GM10266 (cell line): ENCODE results near the gene EDN3.

Experiments
- DNase-seq: peaks from one replicate; pipeline ENCODE4 v3.0.0; 2012; ENCODE audit errors: extremely low spot score
- CTCF ChIP-seq: IDR thresholded peaks from 2 replicates; pipeline ENCODE4 v1.5.1; 2012; ENCODE audit warnings: mild to moderate bottlenecking, low read depth; ENCODE audit not compliant: control insufficient read depth, insufficient read depth; ENCODE audit errors: missing control alignments

EDN3 gene

GRCh38 chr20:59291740-59292383 is 8.5 kb upstream of the EDN3 start:
- no peak for TF ChIP-seq CTCF
- DNase-seq, result no peak

DNA sequence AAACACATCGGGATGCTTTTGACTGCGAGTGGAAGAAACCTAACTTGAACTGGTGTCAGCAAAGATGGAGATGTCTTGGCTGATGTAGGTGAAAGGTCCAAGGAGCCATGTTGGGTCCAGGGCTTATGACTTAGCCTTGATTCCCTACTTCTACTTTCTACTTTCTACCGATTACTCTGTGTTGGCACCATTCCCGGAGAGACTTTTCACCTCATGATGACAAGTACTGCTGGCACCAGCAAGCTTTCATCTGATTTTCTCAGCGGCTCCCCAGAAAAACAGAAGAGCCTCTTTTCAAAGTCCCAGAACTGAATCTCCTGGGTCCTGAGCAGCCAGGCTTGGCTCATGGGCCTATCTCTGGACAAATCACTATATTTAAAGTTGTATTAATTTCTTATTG is 4.9 kb upstream of the EDN3 start:
- DNase-seq, result no peak
- no peak for TF ChIP-seq CTCF

GRCh38 chr20:59297686-59298085 is 2.7 kb upstream of the EDN3 start:
- no peak for DNase-seq
- no peak for TF ChIP-seq CTCF

DNA sequence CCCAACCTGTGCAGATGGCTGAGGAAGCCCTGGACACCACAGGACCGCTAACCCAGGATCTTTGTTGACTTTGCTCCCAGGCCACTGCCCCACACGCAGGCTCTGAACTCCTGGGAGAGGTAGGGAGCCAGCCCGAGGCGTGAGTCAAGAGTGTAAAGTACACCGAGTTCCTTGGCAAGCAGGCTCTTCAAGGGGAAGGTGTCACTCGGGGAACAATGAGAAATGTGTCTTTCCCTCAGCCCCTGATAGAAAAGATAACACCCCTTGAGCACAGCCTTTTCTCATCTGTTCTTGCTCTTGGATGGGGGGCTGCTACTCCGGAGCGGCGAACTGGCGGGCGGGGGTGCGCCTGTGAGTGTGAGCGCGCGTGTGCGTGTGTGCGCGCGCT is 472 bp upstream of the EDN3 start:
- TF ChIP-seq CTCF, result no peak
- no peak for DNase-seq

GRCh38 chr20:59301343-59302007 is 1.1 kb downstream of the EDN3 start:
- DNase-seq, result no peak
- TF ChIP-seq CTCF, result no peak

DNA sequence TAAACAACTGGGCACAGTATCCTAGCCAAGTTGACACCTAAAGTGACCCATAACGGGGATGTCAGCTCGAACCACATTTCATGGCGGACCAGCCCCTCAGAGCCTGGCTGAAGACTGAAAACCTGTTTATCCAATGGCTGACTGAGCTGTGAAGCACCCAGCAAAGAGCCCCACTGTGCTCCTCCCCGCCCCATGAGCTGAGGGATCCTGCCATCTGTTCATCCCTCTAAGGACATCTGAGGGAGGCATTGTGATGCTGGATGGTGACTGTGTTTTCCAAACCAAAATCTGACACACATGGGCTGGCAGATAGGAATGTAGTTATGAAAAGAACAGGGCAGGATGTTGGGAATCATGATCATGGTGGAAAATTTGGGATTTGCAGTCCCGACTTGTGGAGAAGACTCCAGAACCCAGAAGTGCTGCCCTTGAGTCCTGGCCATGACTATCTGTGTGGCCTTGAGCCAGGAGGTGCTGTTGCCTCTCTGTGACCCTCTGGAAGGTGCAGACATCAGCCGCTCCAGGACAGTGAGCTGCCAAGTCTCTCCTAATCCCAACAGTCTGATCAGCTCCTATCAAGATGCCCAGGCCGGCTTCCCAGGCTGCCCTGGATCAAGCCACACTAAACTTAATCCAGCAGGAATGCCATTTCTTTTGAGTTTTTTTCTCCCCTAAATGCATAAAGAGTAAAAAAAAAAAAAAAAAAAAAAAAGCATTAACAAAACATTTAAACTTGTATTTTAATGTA is 5.7 kb downstream of the EDN3 start:
- no peak for DNase-seq
- no peak for TF ChIP-seq CTCF

GRCh38 chr20:59307270-59307669 is 6.9 kb downstream of the EDN3 start:
- no peak for DNase-seq
- no peak for TF ChIP-seq CTCF
